ENCODE data around the gene FBLN2.

Gene FBLN2

DNA sequence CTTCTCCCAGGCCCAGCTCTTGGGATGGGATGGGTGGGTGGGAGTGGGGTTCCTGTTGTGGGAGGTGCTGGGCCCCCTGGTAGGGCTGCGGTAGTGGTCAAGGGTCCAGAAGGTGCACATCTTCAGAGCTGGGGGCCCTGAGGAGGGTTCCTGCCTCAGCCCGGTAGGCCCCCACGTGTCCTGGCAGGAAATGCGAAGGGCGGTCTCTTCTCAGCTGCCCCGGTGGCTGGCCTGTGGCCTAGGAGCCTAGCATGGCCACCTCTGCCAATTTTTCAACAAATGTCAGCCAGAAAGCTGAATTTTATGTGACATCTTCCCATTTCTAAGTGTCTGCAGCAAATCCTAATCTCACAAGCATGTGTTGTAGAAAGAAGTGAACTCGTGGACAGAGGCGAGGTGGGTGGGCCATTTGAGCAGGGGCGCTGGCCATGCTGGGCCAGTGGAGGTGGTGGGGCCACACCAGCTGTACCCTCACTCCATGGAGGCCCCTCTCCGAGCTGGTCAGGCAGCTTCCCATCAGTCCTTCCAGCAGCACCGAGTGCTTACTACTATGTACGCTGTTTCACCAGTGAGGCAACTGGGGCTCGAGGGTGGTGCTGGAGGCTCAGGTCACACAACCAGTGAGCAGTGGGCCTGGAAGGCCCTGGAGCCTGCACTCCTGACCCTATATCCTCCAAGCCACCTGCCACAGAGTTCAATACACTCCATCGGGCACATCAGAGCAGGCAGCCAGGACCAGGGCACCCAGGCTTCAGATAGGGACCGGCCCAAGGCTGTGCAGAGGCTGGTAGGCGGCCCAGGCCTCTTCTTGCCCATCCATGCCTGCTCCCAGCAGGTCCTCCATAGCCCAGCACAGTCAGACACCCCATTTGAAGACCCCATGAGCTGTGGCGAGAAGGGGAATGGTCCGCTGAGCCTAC is 23.2 kb downstream of the FBLN2 start:
- POLR2A ChIA-PET (ENCODE audit: low non-redundant PET): no interaction called here

GRCh38 chr3:13572926-13573623 is 24.1 kb downstream of the FBLN2 start:
- no peak overlapping the region for H3K27ac ChIP-seq
- CTCF ChIA-PET: no interaction called here
- no peak for DNase-seq (ENCODE audit: low spot score)
- POLR2A ChIA-PET (ENCODE audit: low non-redundant PET): no interaction called here
- TF ChIP-seq CTCF (conservative IDR thresholded peaks at IDR 0.05; ENCODE audit: low read depth): no peak

More for the DNA sequence above, 23.2 kb downstream of the FBLN2 start:
- peak overlapping the region; percentile 11; the same call in 1 of the 2 replicates for H3K27ac ChIP-seq
- CTCF ChIA-PET: no interaction called here
- DNase-seq (ENCODE audit: low spot score): no peak
- no peak for TF ChIP-seq CTCF (conservative IDR thresholded peaks at IDR 0.05; ENCODE audit: low read depth)

DNA sequence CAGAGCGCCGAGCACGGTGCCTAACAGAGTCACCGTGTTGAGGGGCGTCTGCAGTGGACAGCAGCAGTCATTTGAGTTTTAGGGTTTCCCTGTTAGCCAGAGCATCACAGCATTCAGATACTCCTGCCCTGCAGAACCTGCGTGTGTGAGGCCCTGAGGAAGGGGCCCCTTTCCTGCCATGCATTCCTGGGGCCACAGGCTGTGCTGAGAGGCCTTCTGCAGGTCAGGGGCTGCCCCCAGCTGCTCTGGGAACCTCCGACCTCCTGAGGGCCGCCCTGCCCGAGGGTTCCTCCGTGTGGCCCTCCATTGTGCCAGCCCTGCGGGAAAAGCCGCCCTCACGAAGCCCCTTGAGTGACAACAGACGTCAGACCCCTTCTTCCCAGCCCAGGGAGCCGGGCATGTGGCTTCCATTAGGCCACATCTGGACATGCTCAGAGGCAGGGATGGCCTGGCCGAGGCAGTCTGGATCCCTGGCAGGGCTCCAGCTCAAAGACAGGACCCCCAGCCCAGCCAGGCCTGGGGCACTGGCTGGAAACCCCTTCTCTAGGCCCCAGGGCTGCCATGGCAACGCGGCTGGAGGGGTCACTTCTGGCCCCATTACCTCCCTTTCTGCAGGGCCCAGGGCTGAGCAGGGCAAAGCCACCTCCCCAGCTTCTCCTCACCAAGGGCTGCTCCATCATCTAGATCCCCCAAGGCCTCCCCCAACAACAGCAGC is 25.3 kb downstream of the FBLN2 start:
- POLR2A ChIA-PET (ENCODE audit: low non-redundant PET): no interaction called here
- DNase-seq (ENCODE audit: low spot score): no peak
- H3K27ac ChIP-seq: peak overlapping the region; percentile 30
- CTCF ChIA-PET: no interaction called here
- no peak for TF ChIP-seq CTCF (conservative IDR thresholded peaks at IDR 0.05; ENCODE audit: low read depth)

GRCh38 chr3:13574798-13575451 is 26.0 kb downstream of the FBLN2 start:
- TF ChIP-seq CTCF (conservative IDR thresholded peaks at IDR 0.05; ENCODE audit: low read depth): no peak
- peak overlapping the region; percentile 30 for H3K27ac ChIP-seq
- ChIA-PET CTCF (no interaction called here), POLR2A (ENCODE audit: low non-redundant PET) (no interaction called here)
- DNase-seq (ENCODE audit: low spot score): no peak

DNA sequence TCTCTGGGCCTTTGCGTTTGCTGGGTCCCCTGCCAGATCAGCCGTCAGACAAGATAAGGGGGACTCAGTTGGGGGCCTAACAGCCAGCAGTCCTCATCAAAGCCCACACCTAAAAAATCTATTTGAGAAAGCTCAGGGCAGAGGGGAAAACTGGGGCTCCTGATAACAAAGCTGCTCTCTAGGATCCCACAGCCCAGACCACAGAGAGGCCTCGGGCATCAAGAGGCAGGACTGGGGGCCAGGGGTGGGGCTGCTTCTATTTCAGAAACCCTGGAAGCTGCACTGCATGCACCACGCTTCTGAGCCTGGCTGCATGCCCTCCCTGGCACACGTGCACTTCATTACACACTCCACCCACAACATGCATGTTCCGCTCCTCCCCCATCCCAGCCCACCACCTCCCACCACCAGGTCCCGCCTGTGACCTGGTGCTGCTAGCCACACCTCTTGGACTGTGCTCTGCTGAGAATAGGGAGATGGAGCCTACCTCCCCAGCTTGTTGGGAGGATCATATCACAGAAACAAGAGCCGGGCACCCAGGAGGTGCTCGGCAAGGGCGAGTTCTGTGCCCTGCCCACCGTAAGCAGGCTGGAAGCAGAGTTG is 26.6 kb downstream of the FBLN2 start:
- POLR2A ChIA-PET (ENCODE audit: low non-redundant PET): no interaction called here
- TF ChIP-seq CTCF (conservative IDR thresholded peaks at IDR 0.05; ENCODE audit: low read depth): no peak
- CTCF ChIA-PET: interaction anchor here (0.7 kb wide), 1 partner anchor 48 kb away, joined by 5 read pairs; no protein-coding TSS in a partner anchor
- H3K27ac ChIP-seq: peak overlapping the region; percentile 30
- DNase-seq (ENCODE audit: low spot score): no peak

All from RWPE1 (cell line).